Fibroblast of mammary gland (primary cell): Measurements from ENCODE around the gene UNC50.

Experiments used
- DNase-seq: peaks from one replicate; pipeline ENCODE4 v3.0.0-alpha.2; 2010; ENCODE audit warnings: low read depth
- H3K4me3 ChIP-seq: 2 replicates; pipeline ENCODE4 v1.5.1; 2011; ENCODE audit warnings: low read depth, mild to moderate bottlenecking, low read length, moderate library complexity; ENCODE audit not compliant: control insufficient read depth
- CTCF ChIP-seq: conservative IDR thresholded peaks from 2 replicates; pipeline ENCODE4 v1.5.1; 2011; ENCODE audit warnings: low read depth, low read length, inconsistent platforms; ENCODE audit not compliant: control insufficient read depth, insufficient read depth

UNC50 gene

GRCh38 chr2:98623657-98624056, 15.3 kb downstream of the UNC50 start:
- H3K4me3 ChIP-seq, result no peak overlapping the region
- peak; percentile 71 for DNase-seq
- TF ChIP-seq CTCF, result no peak

DNA sequence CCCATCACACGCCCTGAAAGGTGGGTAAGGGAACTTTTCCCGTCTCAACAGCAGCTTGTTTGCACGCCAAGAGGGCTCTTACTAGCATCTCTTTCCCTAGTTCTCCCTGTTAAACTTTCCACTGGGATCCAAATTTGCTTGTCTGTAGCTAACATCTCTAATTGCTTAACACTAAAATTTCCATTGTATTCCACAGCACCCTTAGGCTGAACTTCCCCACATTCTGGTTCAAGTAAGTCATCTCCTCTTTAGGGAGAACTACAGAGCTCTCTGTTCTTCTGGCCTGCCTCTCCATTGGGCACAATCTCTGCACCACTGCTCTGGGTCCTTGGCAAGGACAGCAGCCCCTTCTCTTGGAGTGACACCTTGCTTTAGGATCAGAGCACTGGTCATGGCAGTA, 24.0 kb downstream of the UNC50 start:
- H3K4me3 ChIP-seq, result no peak overlapping the region
- no peak for TF ChIP-seq CTCF
- DNase-seq, result no peak

GRCh38 chr2:98634406-98635092, 26.2 kb downstream of the UNC50 start:
- peak; percentile 21 for DNase-seq
- TF ChIP-seq CTCF, result peak; percentile 43
- H3K4me3 ChIP-seq, result no peak overlapping the region

DNA sequence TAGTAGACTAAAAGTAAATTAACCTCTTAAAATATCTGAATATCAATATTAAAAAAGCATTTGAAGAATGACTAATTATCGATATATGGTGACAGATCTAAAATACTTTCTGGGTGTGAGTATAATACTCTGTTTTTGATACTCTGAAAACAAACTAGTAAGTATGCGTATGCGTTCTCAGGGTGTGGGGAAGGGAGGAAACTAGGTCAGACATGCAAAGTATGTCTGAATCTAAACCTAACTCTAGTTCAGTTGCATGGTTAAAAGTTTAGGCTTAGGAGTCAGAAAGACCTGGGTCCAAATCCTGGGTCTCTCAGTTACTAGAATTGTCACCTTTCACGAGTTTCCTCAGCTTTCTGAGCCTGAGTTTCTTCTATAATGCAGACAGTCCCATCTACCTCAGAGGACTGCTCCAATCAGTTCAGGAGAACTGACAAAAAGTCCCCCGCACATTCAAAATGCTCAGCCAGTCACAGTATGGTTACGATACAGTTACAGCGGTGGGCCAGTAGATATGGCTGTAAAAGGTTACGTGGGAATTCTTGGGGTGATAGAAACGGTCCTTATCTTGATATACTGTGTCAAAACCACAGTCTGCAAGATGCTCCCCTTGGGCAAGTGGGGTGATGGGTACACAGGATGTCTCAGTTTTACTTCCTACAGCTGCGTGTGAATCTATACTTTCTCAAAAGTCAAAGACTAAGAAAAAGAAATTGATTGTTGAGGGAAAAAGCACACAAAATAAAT, 29.2 kb downstream of the UNC50 start:
- no peak for TF ChIP-seq CTCF
- no peak overlapping the region for H3K4me3 ChIP-seq
- no peak for DNase-seq

DNA sequence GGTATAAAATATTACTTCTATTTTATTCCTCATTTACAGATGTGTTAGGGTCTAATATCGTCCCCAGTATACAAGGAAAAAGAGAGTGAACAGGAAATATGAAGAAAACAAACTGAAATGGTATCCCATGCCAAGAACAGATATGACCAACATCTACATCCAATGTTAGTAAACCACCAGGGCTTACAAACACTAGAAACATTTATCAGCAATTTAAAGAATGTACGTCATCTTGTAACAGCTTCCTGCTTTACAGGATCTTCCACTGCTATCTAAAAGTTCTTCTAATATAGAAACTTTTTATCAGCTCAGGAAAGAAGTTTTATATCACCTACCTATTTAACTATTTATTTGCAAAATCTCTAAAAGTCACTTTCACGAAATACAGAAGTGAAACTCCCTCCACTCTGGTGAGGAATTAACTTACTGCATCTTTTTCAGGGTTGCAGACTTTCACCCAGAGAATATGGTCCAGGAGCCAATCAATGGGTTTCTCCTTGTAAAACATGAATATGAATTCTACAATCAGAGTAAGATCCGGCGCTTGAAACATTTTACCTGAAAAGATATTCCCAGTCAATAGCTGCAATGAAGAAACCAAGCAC, 35.2 kb downstream of the UNC50 start:
- no peak overlapping the region for H3K4me3 ChIP-seq
- TF ChIP-seq CTCF, result no peak
- no peak for DNase-seq

GRCh38 chr2:98647636-98648035, 39.2 kb downstream of the UNC50 start:
- H3K4me3 ChIP-seq, result no peak overlapping the region
- DNase-seq, result peak; percentile 51
- TF ChIP-seq CTCF, result no peak
